ENCODE measurements around the gene RPS6KA2. TPM values are rescaled to one million over a fixed set of nuclear protein-coding genes. Genes with fewer than 3 reads are reported as not detected.

RPS6KA2 gene
- total RNA-seq, 2 donors from 2014 or later: 59.5 to 75.4 TPM

DNA sequence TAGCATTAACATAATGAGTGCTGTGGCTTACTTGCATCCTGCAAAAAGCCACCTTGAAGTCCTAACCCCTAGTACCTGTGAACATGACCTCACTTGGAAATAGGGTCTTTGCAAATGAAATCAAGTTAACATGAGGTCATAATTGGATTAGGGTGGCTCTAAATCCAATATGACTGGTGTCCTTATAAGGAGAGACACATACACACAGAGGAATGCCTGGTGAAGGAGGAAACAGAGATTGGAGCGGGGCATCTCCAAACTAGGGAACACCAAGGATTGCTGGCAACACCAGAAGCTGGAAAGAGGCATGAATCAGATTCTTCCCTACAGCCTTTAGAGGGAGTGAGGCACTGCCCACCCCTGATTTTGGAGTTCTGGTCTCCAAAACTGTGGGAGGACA is 17.6 kb upstream of the RPS6KA2 start:
- ATAC-seq (ENCODE audit: insufficient number of reproducible peaks, low FRiP score, low read depth) (no peak), DNase-seq (ENCODE audit: low spot score) (no peak)
- H3K36me3 ChIP-seq: no peaks in the 10 kb centered on the region
- no peak overlapping the region for H3K27ac ChIP-seq
- H3K9me3 ChIP-seq: peaks cover 10% of the 10 kb centered on the region
- H3K27me3 ChIP-seq (replicated peaks; ENCODE audit: insufficient read depth): no peaks in the 10 kb centered on the region
- TF ChIP-seq, protein P1, sequence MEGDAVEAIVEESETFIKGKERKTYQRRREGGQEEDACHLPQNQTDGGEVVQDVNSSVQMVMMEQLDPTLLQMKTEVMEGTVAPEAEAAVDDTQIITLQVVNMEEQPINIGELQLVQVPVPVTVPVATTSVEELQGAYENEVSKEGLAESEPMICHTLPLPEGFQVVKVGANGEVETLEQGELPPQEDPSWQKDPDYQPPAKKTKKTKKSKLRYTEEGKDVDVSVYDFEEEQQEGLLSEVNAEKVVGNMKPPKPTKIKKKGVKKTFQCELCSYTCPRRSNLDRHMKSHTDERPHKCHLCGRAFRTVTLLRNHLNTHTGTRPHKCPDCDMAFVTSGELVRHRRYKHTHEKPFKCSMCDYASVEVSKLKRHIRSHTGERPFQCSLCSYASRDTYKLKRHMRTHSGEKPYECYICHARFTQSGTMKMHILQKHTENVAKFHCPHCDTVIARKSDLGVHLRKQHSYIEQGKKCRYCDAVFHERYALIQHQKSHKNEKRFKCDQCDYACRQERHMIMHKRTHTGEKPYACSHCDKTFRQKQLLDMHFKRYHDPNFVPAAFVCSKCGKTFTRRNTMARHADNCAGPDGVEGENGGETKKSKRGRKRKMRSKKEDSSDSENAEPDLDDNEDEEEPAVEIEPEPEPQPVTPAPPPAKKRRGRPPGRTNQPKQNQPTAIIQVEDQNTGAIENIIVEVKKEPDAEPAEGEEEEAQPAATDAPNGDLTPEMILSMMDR (IDR thresholded peaks at IDR 0.05): no peak
- H3K4me1 ChIP-seq (ENCODE audit: control insufficient read depth in 1 of 2, low read depth in 2 of 2): no peaks in the 10 kb centered on the region
- no peak overlapping the region for H3K4me3 ChIP-seq

DNA sequence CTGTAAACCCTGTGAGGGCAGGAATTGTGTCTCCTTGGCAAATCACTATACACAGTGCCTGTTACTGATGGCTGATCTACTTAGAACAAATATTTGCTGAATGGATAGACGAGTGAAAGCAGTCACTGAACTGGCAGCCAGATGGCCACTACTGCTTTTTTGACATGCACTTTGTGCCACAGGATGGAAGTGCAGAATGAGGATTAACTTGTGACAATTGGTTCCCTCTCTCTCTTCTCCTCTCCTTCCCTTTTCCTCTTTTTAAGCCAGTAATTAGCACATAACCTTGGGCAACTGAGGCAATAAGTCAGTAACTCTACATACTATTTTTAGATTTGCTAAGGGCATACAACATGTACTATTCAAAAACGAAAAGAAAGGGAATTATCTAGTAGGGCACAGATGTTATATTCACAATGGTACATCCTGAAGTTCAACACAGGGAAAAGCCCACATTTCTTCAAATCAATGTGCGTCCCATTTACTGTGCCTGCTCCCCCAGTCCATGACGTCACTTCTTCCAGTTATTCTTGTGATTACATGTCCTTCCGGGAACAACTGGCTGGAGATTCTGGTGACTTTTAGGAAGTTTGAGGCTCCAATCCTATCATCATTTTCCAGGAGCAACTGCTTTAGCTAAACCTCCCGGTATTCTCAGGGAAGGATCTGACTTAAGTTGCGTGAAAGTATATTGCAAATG is 17.0 kb upstream of the RPS6KA2 start:
- Histone ChIP-seq H3K36me3 (no peaks in the 10 kb centered on the region), H3K9me3 (peaks cover 10% of the 10 kb centered on the region), H3K4me1 (ENCODE audit: control insufficient read depth in 1 of 2, low read depth in 2 of 2) (no peaks in the 10 kb centered on the region), H3K4me3 (no peak overlapping the region), H3K27me3 (replicated peaks; ENCODE audit: insufficient read depth) (no peaks in the 10 kb centered on the region), H3K27ac (no peak overlapping the region)
- TF ChIP-seq, protein P1 (IDR thresholded peaks at IDR 0.05): no peak
- ATAC-seq (ENCODE audit: insufficient number of reproducible peaks, low FRiP score, low read depth): no peak
- DNase-seq (ENCODE audit: low spot score): no peak

DNA sequence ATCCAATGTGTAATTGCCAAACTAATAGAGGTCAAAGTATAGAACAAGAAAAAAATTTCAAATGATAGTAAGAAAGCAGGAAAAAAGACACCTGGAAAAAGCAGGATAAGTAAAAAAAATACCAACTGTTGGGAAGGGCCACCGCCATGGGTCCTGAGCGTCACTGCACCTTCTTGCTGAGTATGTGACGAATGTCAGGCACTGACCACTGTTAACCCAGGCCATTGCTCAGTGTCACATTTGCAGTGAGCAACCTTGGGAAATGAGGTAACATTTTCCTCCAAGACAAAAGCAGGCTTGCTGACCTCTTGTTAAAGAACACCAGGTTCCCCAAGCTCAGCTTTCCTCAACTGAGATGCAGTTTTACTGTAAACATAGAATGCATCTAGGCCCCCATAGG is 15.6 kb upstream of the RPS6KA2 start:
- Histone ChIP-seq H3K4me1 (ENCODE audit: control insufficient read depth in 1 of 2, low read depth in 2 of 2) (no peaks in the 10 kb centered on the region), H3K4me3 (no peak overlapping the region), H3K9me3 (peaks cover 10% of the 10 kb centered on the region), H3K27me3 (replicated peaks; ENCODE audit: insufficient read depth) (no peaks in the 10 kb centered on the region), H3K36me3 (no peaks in the 10 kb centered on the region), H3K27ac (no peak overlapping the region)
- ATAC-seq (ENCODE audit: insufficient number of reproducible peaks, low FRiP score, low read depth) (no peak), DNase-seq (ENCODE audit: low spot score) (no peak)
- TF ChIP-seq, protein P1 (IDR thresholded peaks at IDR 0.05): no peak

DNA sequence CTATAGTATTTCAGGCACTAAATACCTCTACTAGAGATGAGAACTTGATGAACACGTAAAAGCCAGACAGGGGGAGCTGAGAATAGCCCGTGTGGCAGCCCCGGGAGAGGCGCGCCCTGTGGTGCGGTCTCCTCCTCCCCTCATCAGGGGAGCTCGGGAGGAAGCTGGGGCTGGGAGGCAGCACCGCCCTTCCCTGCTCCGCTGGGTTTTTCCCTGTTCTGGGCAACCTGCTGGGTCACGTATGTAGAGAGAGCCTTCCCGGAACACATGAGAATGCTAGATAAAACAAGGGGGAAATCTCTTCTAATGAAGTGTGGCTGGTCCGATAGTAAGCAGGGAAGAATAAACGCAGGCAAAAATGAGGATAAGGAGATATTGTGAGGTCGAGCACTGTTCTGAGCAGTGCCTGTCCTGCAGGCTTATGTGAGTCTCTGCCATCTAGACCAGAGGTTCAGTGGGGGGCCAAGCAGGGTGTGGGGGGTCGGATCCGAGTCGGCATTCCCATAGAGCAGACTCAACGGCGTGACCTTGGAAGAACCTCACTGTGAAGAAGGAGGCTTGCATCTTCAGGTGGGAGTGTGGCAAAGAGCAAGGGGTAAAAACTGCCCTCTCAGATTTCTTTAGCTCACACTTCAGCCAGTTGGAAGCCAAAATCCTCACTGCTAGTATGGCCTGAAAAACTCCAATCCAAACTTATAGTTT is 13.4 kb upstream of the RPS6KA2 start:
- no peak overlapping the region for H3K27ac ChIP-seq
- peaks cover 10% of the 10 kb centered on the region for H3K9me3 ChIP-seq
- H3K4me1 ChIP-seq (ENCODE audit: control insufficient read depth in 1 of 2, low read depth in 2 of 2): no peaks in the 10 kb centered on the region
- TF ChIP-seq, protein P1 (IDR thresholded peaks at IDR 0.05): no peak
- DNase-seq (ENCODE audit: low spot score) (no peak), ATAC-seq (ENCODE audit: insufficient number of reproducible peaks, low FRiP score, low read depth) (no peak)
- no peaks in the 10 kb centered on the region for H3K36me3 ChIP-seq
- no peaks in the 10 kb centered on the region for H3K27me3 ChIP-seq (replicated peaks; ENCODE audit: insufficient read depth)
- H3K4me3 ChIP-seq: peak overlapping the region; percentile 26

DNA sequence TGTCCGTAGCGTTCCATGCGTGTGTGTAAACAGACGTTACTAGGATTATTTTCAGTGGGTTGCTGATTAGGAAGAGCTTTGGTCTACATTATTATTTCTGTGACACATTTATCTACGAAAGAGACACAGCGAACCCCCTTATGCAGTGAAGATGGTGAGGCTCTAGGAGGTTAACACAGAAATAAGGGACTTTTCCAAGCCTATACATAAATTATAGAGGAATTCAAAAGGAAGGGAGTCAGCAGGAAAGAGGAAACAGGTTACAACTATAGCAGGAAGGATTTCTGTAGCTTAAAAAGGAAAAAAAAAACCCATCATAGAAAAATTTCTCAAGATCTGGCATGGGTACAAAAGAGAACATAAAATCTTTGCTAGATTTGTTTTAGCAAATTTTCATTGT is 12.9 kb upstream of the RPS6KA2 start:
- ATAC-seq (ENCODE audit: insufficient number of reproducible peaks, low FRiP score, low read depth): no peak
- no peaks in the 10 kb centered on the region for H3K4me1 ChIP-seq (ENCODE audit: control insufficient read depth in 1 of 2, low read depth in 2 of 2)
- no peak overlapping the region for H3K27ac ChIP-seq
- no peaks in the 10 kb centered on the region for H3K36me3 ChIP-seq
- TF ChIP-seq, protein P1 (IDR thresholded peaks at IDR 0.05): no peak
- H3K4me3 ChIP-seq: peak overlapping the region; percentile 26
- no peak for DNase-seq (ENCODE audit: low spot score)
- H3K9me3 ChIP-seq: peaks cover 10% of the 10 kb centered on the region
- no peaks in the 10 kb centered on the region for H3K27me3 ChIP-seq (replicated peaks; ENCODE audit: insufficient read depth)
